HL-60 (cell line): ENCODE data around the gene FAM170B.

ENCODE experiments used
- DNase-seq, 2 experiments: peaks; one replicate each; pipeline ENCODE4 v3.0.0-alpha.2; 2010 to 2020; ENCODE audit warnings: low read depth in 1 of 2, low spot score in 1 of 2
- H3K27ac ChIP-seq: fragments of 250-450 bp; sonication (Bioruptor Pico); replicated peaks from 2 replicates; pipeline ENCODE4 v1.5.1; 2020; ENCODE audit warnings: mild to moderate bottlenecking, moderate library complexity
- H3K27me3 ChIP-seq: fragments of 250-450 bp; sonication (Bioruptor Pico); 2 replicates; pipeline ENCODE4 v1.5.1; 2021; ENCODE audit warnings: mild to moderate bottlenecking, moderate library complexity; ENCODE audit not compliant: insufficient read depth, poor library complexity, severe bottlenecking
- H3K4me3 ChIP-seq: replicated peaks from 2 replicates; pipeline ENCODE4 v1.5.1; 2011; ENCODE audit warnings: mild to moderate bottlenecking, control low read depth, low read length; ENCODE audit not compliant: insufficient read depth
- GABPA ChIP-seq: IDR thresholded peaks from 2 replicates; pipeline ENCODE4 v1.6.1; 2012; ENCODE audit warnings: low read depth
- POLR2AphosphoS5 ChIP-seq: IDR thresholded peaks from 2 replicates; pipeline ENCODE4 v1.6.1; 2012; ENCODE audit warnings: low read depth
- SPI1 ChIP-seq: IDR thresholded peaks from 2 replicates; pipeline ENCODE4 v1.6.1; 2012; ENCODE audit warnings: low read depth, mild to moderate bottlenecking, borderline replicate concordance
- long read RNA-seq: library from polyadenylated mRNA; unstranded; transcript quantifications from one replicate; pipeline ENCODE4 v2.0.0, GENCODE V29; 2020
- TF ChIP-seq, protein P1 (sequence below): IDR thresholded peaks from 2 replicates; pipeline ENCODE4 v1.6.1; 2012; ENCODE audit warnings: low read depth; ENCODE audit not compliant: insufficient replicate concordance
- TF ChIP-seq, protein P2 (sequence below): IDR thresholded peaks from one replicate; pipeline ENCODE4 v1.5.1; 2011; ENCODE audit warnings: low read length, control low read depth, inconsistent platforms; ENCODE audit not compliant: insufficient read depth

The FAM170B gene
- long read RNA-seq: 0 reads

DNA sequence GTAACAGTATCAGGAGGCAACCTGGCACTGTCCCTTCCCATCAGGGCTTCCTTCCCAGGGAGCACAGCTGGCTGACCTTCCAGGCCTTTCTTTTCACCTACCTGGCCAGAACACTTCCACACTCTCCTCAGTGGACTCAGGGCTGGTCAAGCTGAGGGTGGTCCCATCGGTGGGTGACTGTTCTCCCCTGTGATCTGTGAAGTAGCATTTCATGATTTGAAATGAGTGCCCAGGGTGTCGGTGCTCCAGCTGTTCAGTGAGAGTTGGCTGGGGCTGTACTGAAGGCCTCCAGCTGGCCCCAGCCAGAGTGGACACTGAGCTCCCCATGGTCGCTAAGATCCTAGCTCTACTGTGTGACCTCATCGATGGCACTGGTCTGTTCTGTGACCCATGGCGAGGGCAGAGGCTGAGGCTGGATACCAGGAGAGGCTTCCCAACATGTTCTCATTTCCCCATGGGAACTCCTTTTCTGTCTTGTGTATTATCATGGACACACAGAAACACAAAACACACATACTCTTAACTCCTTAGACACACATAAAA, at the start of gene FAM170B:
Gene FAM170B, minus strand, starts transcription at position 316 of the 543 bp plus-strand sequence. Its CDS starts 103 bp downstream, at position 213.
- Histone ChIP-seq H3K27me3 (no peaks in the 10 kb centered on the region), H3K4me3 (no peak within 1 kb of the TSS), H3K27ac (no peak within 1 kb of the TSS)
- no peak for TF ChIP-seq GABPA
- TF ChIP-seq SPI1: no peak
- TF ChIP-seq, protein P1, sequence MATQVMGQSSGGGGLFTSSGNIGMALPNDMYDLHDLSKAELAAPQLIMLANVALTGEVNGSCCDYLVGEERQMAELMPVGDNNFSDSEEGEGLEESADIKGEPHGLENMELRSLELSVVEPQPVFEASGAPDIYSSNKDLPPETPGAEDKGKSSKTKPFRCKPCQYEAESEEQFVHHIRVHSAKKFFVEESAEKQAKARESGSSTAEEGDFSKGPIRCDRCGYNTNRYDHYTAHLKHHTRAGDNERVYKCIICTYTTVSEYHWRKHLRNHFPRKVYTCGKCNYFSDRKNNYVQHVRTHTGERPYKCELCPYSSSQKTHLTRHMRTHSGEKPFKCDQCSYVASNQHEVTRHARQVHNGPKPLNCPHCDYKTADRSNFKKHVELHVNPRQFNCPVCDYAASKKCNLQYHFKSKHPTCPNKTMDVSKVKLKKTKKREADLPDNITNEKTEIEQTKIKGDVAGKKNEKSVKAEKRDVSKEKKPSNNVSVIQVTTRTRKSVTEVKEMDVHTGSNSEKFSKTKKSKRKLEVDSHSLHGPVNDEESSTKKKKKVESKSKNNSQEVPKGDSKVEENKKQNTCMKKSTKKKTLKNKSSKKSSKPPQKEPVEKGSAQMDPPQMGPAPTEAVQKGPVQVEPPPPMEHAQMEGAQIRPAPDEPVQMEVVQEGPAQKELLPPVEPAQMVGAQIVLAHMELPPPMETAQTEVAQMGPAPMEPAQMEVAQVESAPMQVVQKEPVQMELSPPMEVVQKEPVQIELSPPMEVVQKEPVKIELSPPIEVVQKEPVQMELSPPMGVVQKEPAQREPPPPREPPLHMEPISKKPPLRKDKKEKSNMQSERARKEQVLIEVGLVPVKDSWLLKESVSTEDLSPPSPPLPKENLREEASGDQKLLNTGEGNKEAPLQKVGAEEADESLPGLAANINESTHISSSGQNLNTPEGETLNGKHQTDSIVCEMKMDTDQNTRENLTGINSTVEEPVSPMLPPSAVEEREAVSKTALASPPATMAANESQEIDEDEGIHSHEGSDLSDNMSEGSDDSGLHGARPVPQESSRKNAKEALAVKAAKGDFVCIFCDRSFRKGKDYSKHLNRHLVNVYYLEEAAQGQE: no peak
- no peak for TF ChIP-seq POLR2AphosphoS5
- DNase-seq: no peak

DNA sequence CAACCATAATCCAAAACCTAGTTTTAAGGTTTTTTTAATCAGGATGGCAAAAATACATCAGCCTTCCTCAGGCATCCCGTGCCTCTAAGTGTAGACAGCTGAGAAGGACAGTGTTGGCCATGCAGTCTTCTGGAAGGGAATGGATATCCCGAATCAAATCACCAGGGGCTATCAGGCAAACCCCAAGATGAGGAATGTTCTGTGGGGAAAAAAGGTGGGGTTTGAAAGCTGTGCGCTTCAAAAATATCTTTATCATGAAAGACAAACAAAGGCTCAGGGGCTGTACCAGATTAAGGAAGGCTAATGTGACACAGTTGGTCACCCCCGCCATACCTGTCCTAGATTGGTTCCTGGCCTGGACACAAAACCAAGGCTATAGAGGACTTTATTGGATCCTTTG, 49.0 kb upstream of the FAM170B start:
- TF ChIP-seq, protein P1: no peak
- TF ChIP-seq GABPA (no peak), POLR2AphosphoS5 (no peak), SPI1 (no peak)
- TF ChIP-seq, protein P2, sequence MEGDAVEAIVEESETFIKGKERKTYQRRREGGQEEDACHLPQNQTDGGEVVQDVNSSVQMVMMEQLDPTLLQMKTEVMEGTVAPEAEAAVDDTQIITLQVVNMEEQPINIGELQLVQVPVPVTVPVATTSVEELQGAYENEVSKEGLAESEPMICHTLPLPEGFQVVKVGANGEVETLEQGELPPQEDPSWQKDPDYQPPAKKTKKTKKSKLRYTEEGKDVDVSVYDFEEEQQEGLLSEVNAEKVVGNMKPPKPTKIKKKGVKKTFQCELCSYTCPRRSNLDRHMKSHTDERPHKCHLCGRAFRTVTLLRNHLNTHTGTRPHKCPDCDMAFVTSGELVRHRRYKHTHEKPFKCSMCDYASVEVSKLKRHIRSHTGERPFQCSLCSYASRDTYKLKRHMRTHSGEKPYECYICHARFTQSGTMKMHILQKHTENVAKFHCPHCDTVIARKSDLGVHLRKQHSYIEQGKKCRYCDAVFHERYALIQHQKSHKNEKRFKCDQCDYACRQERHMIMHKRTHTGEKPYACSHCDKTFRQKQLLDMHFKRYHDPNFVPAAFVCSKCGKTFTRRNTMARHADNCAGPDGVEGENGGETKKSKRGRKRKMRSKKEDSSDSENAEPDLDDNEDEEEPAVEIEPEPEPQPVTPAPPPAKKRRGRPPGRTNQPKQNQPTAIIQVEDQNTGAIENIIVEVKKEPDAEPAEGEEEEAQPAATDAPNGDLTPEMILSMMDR: no peak
- Histone ChIP-seq H3K4me3 (no peak overlapping the region), H3K27ac (no peak overlapping the region), H3K27me3 (no peaks in the 10 kb centered on the region)
- DNase-seq: no peak

DNA sequence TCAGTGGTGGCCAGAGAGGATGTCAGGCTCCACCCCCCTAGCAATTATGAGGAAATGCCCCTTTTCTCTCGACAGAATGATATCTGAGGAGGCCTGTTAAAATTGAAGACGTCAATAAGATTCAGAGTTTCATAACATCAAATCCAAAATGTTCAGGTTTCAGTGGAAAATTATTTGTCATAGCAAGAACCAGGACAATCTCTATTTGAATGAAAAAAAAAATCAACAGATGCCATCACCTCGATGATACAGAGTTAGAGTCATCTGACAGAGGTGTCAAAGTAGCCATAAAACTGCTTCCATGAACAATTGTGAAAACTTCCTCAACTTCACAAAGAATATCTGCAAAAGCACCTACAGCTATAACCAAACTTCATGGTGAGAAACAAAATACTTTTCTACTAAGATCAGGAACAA, 46.6 kb upstream of the FAM170B start:
- Histone ChIP-seq H3K27ac (no peak overlapping the region), H3K27me3 (no peaks in the 10 kb centered on the region), H3K4me3 (no peak overlapping the region)
- no peak for DNase-seq
- TF ChIP-seq POLR2AphosphoS5 (no peak), SPI1 (no peak), GABPA (no peak)
- TF ChIP-seq, protein P1: no peak
- TF ChIP-seq, protein P2: no peak
